ENCODE measurements around the gene GOLGA7B.

Gene GOLGA7B

DNA sequence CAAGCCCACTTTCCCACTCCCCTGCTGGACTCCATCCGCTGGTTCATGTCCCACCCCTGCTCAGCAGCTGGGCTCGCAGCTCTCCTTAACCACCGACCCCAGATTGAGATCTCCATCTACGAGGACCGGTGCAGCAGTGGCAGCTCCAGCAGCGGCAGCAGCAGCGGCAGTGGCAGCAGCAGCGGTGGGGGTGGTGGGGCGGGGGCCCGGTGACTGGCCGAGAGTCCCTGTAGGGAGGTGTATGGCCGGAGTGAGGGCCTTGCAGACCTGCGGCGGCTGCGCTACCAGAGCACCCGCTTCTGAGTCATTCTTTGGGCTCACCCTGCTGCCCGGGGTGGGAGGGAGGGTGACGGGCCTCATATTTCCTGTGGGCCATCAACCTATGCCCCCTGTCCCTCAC, 15.8 kb downstream of the GOLGA7B start:
- peaks cover 36% of the 10 kb centered on the region for H3K27me3 Mint-ChIP-seq (ENCODE audit: low read depth, poor library complexity)
- TF ChIP-seq, protein P1, sequence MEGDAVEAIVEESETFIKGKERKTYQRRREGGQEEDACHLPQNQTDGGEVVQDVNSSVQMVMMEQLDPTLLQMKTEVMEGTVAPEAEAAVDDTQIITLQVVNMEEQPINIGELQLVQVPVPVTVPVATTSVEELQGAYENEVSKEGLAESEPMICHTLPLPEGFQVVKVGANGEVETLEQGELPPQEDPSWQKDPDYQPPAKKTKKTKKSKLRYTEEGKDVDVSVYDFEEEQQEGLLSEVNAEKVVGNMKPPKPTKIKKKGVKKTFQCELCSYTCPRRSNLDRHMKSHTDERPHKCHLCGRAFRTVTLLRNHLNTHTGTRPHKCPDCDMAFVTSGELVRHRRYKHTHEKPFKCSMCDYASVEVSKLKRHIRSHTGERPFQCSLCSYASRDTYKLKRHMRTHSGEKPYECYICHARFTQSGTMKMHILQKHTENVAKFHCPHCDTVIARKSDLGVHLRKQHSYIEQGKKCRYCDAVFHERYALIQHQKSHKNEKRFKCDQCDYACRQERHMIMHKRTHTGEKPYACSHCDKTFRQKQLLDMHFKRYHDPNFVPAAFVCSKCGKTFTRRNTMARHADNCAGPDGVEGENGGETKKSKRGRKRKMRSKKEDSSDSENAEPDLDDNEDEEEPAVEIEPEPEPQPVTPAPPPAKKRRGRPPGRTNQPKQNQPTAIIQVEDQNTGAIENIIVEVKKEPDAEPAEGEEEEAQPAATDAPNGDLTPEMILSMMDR (IDR thresholded peaks at IDR 0.05) = no peak
- no peak for DNase-seq
- no peaks in the 10 kb centered on the region for H3K36me3 Mint-ChIP-seq (ENCODE audit: low read depth)
- peaks cover 20% of the 10 kb centered on the region for H3K4me1 Mint-ChIP-seq
- H3K4me3 Mint-ChIP-seq = no peak overlapping the region
- H3K27ac Mint-ChIP-seq = no peak overlapping the region
- H3K9me3 Mint-ChIP-seq = no peaks in the 10 kb centered on the region

DNA sequence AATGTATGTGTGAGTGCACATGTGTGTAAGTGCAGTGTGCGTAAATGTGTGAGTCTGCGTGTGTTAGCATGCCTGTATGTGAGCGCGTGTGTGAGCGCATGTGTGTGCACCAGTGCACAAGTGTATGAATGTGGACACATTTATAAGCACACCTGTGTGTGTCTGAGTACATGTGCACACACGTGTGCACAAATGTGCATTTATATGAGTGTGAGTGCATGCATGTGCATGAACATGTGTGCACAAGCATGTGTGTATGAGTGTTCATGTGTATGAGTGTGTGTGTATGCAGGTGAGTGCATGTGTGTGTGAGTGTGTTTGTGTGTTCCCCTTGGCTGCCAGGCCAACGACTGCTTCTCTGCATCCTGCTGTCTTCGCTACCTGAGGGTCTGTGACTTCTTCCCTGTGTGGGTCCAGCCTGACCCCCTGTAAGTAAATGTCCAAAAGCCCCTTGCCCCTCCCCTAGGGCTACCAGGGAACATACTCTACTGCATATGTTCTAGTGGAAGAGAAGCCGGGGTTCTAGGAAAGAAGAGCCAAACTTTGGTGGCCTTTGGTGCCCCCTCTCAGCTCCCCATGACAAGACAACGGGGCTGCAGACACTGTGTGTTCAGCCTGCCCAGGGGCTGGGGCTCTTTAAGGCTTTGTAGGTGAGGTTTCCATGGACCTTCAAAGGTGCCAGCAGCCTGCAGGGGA, 17.0 kb downstream of the GOLGA7B start:
- Mint-ChIP-seq H3K4me3 (no peak overlapping the region), H3K9me3 (no peaks in the 10 kb centered on the region), H3K27me3 (ENCODE audit: low read depth, poor library complexity) (peaks cover 43% of the 10 kb centered on the region), H3K27ac (no peak overlapping the region), H3K36me3 (ENCODE audit: low read depth) (no peaks in the 10 kb centered on the region), H3K4me1 (peaks cover 18% of the 10 kb centered on the region)
- no peak for DNase-seq
- TF ChIP-seq, protein P1 (IDR thresholded peaks at IDR 0.05) = no peak

DNA sequence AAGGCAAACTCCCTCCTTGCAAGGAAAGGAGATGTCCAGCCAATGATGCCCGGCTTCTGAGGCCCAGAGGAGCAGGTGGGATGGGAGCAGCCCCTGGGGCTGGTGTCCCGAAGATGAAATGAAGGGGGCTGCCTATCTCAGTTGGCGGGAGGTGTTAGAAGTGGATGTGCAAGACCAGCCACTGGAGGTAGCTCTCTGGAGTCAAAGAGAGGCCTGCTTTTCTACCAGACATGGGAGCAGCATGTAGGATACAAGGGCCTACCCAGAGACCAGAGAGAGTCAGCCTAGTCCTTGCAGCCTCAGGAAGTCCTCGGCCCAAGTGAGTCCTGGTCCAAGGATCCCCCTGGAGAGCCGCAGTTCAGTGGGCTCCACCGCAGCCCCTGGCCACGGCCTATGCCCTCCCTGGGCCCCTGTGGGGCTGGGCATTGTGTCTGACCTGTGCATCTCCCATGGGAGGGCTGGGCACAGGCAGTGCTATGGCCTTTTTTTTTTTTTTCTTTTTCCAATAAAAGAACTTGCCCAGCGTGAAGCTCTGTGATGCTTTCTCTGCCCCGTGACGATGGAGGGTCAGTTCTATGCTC, 17.7 kb downstream of the GOLGA7B start:
- Mint-ChIP-seq H3K9me3 (no peaks in the 10 kb centered on the region), H3K27ac (no peak overlapping the region), H3K4me3 (no peak overlapping the region), H3K36me3 (ENCODE audit: low read depth) (no peaks in the 10 kb centered on the region), H3K4me1 (peaks cover 14% of the 10 kb centered on the region), H3K27me3 (ENCODE audit: low read depth, poor library complexity) (peaks cover 46% of the 10 kb centered on the region)
- TF ChIP-seq, protein P1 (IDR thresholded peaks at IDR 0.05) = no peak
- no peak for DNase-seq

DNA sequence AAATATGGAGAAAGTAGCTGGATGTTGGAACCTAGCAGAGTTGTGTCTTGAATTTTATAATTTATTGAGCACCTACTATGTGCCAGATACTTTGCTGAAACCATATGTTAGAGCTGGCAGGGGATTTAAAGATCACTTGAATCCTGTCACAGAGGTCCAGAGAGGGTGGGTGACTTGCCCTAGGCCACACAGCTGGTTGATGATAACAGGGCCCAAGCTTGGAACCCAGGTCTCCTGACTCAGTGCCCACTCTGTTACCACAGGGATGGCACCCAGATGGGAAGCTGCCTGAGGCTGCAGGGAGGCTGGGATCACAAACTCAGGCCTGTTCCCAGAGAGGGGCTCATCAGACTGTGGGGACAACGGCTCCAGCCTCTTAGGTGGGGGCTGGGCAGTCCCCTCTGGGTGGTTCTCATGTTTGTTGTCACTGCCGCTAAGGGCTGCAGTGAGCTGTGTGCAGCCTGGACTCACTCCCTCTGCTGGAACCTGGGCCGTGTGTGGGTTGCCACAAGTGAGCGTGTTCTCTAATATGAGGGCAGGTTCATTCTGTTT, 18.6 kb downstream of the GOLGA7B start:
- H3K4me3 Mint-ChIP-seq = no peak overlapping the region
- H3K27ac Mint-ChIP-seq = no peak overlapping the region
- TF ChIP-seq, protein P1 (IDR thresholded peaks at IDR 0.05) = no peak
- H3K9me3 Mint-ChIP-seq = no peaks in the 10 kb centered on the region
- DNase-seq = no peak
- H3K4me1 Mint-ChIP-seq = peaks cover 14% of the 10 kb centered on the region
- H3K36me3 Mint-ChIP-seq (ENCODE audit: low read depth) = no peaks in the 10 kb centered on the region
- H3K27me3 Mint-ChIP-seq (ENCODE audit: low read depth, poor library complexity) = peaks cover 46% of the 10 kb centered on the region

DNA sequence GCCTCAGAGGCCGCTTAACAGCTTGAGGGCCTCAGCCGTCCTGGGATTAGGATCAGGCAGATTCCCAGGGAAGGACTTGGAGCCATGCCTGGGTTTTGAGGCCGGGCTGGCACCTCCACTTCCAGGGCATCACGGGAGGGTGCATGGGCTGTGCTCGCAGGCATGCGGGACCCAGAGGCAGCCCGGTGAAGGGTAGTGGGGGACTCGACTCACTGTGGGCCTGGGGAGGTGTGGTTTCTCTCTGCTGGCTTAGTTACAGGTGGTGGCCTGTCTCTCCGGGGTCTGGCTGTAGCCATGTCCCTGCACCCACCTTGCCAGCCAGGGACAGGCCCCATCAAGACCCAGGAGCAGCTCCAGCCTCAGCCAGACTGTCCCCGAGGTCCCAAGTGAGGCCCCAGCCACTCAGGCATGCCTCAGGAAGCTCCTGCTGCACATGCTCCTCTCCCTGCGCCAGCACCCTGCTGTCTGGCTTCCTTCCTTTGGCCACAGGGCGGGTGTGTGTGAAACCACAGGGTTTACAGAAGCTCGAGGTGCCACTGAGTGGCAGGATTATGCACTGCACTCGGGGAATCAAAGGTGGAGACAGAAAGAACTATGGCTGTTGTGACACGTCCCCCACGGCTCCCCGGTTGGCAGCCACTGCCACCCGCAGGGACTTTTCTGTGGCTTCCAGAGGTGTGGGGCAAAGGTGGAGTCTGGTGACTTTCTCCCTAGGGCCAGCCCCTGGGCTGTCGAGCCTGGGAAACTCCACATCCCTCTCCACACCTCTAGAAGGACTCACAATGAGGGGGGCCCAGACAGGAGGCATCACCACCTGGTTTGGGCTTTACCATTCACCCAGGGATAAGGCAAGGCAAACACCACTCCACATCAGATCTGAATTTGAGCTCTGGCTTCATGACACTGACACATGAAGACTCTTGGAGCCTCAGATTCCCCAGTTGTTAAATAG, 19.7 kb downstream of the GOLGA7B start:
- H3K27me3 Mint-ChIP-seq (ENCODE audit: low read depth, poor library complexity) = peaks cover 45% of the 10 kb centered on the region
- H3K4me3 Mint-ChIP-seq = no peak overlapping the region
- TF ChIP-seq, protein P1 (IDR thresholded peaks at IDR 0.05) = peak; percentile 56
- DNase-seq = peak; percentile 69
- H3K27ac Mint-ChIP-seq = no peak overlapping the region
- H3K36me3 Mint-ChIP-seq (ENCODE audit: low read depth) = no peaks in the 10 kb centered on the region
- peaks cover 14% of the 10 kb centered on the region for H3K4me1 Mint-ChIP-seq
- H3K9me3 Mint-ChIP-seq = no peaks in the 10 kb centered on the region

Data from nephron progenitor cell (in vitro differentiated cells).